ENCODE measurements around the gene CREB3. TPM values are rescaled to one million over a fixed set of nuclear protein-coding genes. Genes with fewer than 3 reads are reported as not detected.

CREB3 gene
- total RNA-seq, 1 experiment from 2014 or later = 22.4 TPM

DNA sequence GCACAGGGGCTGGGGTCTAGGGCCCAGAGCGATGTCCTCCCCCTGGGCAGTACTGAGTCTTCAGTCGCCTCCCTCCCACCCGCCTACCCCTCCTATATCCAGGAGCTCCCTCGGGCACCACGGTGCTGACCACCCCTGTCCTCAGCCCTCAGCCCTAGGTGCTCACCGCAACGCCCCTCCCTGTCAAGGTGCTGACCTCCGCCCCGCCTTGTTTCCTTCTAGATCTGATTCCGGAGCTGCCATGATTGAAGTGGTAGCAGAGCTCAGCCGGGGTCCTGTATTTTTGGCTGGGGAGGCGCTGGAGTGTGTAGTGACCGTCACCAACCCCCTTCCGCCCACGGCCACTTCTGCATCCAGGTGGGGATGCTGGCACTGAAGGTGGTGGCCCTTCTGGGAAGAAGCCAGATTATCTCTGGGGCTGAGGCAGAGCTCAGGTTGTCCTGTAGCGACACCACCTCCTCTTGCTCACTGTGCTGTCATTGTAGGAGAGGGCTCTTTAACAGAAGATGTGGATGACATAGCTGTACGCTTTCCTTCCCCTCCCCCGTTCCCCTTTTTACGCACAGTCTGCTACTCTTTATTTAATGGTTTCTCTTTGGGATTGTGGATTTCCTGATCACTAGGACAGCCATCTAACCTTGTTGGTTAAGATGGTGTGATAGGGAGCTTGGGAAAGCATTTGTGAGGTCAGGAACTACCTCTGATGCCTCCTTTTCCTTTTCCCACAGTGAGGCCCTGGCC lies 17.2 kb downstream of the CREB3 start:
- H3K27ac ChIP-seq = peak overlapping the region; percentile 51
- H3K4me3 ChIP-seq = peak overlapping the region; percentile 79
- BruUV-seq (replicated peaks) = TSS peak; percentile 35
- ChIA-PET POLR2A (ENCODE audit: unreplicated experiment) (interaction anchor here (0.6 to 0.7 kb wide), 3 partner anchors 17 to 149 kb away, joined by 3 to 7 read pairs (median 6); partner anchors contain the start of genes CREB3 and TLN1), CTCF (no interaction called here)
- H4K20me1 ChIP-seq (ENCODE audit: insufficient read depth) = peaks cover 13% of the 10 kb centered on the region; the same call in 1 of the 2 replicates
- no peaks in the 10 kb centered on the region for H3K27me3 ChIP-seq (ENCODE audit: insufficient read depth, low read depth)
- peaks cover 51% of the 10 kb centered on the region for H3K79me2 ChIP-seq (ENCODE audit: low read depth)
- H3K9me2 ChIP-seq (ENCODE audit: insufficient read depth) = no peaks in the 10 kb centered on the region
- H3K36me3 ChIP-seq (ENCODE audit: low read depth) = no peaks in the 10 kb centered on the region; the same call in 1 of the 2 replicates
- intact Hi-C loops (cut with micrococcal nuclease; ENCODE audit: unreplicated experiment) = loop anchor here (2.0 kb wide), 1 partner anchor 17 kb away; the partner anchor contains the start of genes CREB3 and TLN1
- no peaks in the 10 kb centered on the region for H3K9me3 ChIP-seq (ENCODE audit: insufficient read depth, low read depth)
- H3K4me2 ChIP-seq = peak overlapping the region; percentile 92
- H3F3A ChIP-seq (ENCODE audit: insufficient read depth, low read depth) = 0 out of 2 replicates have a peak, but pooled peaks cover 8% of the 10 kb centered on the region
- TF ChIP-seq EZH2 (IDR thresholded peaks at IDR 0.05; ENCODE audit: low read depth) = no peak
- TF ChIP-seq, protein P1, sequence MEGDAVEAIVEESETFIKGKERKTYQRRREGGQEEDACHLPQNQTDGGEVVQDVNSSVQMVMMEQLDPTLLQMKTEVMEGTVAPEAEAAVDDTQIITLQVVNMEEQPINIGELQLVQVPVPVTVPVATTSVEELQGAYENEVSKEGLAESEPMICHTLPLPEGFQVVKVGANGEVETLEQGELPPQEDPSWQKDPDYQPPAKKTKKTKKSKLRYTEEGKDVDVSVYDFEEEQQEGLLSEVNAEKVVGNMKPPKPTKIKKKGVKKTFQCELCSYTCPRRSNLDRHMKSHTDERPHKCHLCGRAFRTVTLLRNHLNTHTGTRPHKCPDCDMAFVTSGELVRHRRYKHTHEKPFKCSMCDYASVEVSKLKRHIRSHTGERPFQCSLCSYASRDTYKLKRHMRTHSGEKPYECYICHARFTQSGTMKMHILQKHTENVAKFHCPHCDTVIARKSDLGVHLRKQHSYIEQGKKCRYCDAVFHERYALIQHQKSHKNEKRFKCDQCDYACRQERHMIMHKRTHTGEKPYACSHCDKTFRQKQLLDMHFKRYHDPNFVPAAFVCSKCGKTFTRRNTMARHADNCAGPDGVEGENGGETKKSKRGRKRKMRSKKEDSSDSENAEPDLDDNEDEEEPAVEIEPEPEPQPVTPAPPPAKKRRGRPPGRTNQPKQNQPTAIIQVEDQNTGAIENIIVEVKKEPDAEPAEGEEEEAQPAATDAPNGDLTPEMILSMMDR (conservative IDR thresholded peaks at IDR 0.05) = no peak
- peak overlapping the region; percentile 86 for H2AFZ ChIP-seq
- peak in 1 of 2 experiments; percentile 42 for DNase-seq
- H3K4me1 ChIP-seq (replicated peaks; ENCODE audit: insufficient read depth) = peaks cover 23% of the 10 kb centered on the region

DNA sequence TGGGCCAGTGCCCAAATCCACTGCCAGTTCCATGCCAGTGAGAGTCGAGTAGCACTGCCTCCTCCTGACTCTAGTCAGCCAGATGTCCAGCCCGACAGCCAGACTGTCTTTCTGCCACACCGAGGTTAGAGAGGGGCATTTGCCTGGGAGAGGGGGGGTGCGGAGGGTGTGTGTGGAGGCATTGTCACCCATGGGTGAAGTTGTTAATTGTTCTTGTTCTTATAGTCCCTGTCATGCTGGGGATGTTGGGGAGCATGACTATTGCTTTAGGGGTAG lies 17.7 kb downstream of the CREB3 start:
- H3K4me3 ChIP-seq = peak overlapping the region; percentile 79; the same call in 1 of the 2 replicates
- intact Hi-C loops (cut with micrococcal nuclease; ENCODE audit: unreplicated experiment) = no loop called here
- H3F3A ChIP-seq (ENCODE audit: insufficient read depth, low read depth) = 0 out of 2 replicates have a peak, but pooled peaks cover 8% of the 10 kb centered on the region
- DNase-seq = no peak
- peak overlapping the region; percentile 92 for H3K4me2 ChIP-seq
- ChIA-PET CTCF (no interaction called here), POLR2A (ENCODE audit: unreplicated experiment) (no interaction called here)
- peaks cover 49% of the 10 kb centered on the region for H3K79me2 ChIP-seq (ENCODE audit: low read depth)
- peaks cover 13% of the 10 kb centered on the region; the same call in 1 of the 2 replicates for H4K20me1 ChIP-seq (ENCODE audit: insufficient read depth)
- no peaks in the 10 kb centered on the region for H3K36me3 ChIP-seq (ENCODE audit: low read depth)
- TF ChIP-seq EZH2 (IDR thresholded peaks at IDR 0.05; ENCODE audit: low read depth) = no peak
- TF ChIP-seq, protein P1 (conservative IDR thresholded peaks at IDR 0.05) = no peak
- H3K9me3 ChIP-seq (ENCODE audit: insufficient read depth, low read depth) = no peaks in the 10 kb centered on the region
- H3K9me2 ChIP-seq (ENCODE audit: insufficient read depth) = no peaks in the 10 kb centered on the region
- peak overlapping the region; percentile 51; the same call in 1 of the 2 replicates for H3K27ac ChIP-seq
- no TSS peak for BruUV-seq (replicated peaks)
- peaks cover 23% of the 10 kb centered on the region for H3K4me1 ChIP-seq (replicated peaks; ENCODE audit: insufficient read depth)
- H3K27me3 ChIP-seq (ENCODE audit: insufficient read depth, low read depth) = no peaks in the 10 kb centered on the region
- H2AFZ ChIP-seq = no peak overlapping the region

DNA sequence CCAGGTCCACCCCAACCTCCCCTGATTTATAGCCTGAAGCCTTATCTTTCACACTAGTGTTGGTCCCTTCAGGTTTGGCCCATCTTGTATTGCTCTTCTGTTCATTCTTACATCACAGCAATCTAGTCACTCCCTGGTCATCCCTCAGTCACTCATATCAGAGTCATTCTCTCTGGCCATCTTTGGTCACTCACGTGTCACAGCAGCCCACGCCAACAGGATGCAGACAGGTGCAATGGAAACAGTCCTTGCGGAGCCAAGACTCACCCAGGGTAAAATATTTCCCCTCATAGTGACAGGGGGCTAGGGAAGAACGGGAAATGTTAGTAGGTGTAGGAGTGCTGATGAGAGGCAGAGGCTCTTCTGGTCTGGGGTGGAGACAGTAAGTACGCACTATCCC lies 21.0 kb downstream of the CREB3 start:
- H3F3A ChIP-seq (ENCODE audit: insufficient read depth, low read depth) = peaks cover 31% of the 10 kb centered on the region
- no peaks in the 10 kb centered on the region for H3K9me3 ChIP-seq (ENCODE audit: insufficient read depth, low read depth)
- POLR2A ChIA-PET (ENCODE audit: unreplicated experiment) = no interaction called here
- H3K27ac ChIP-seq = no peak overlapping the region
- DNase-seq = no peak
- no peaks in the 10 kb centered on the region for H3K27me3 ChIP-seq (ENCODE audit: insufficient read depth, low read depth)
- peaks cover 24% of the 10 kb centered on the region for H3K79me2 ChIP-seq (ENCODE audit: low read depth)
- H2AFZ ChIP-seq = no peak overlapping the region
- TF ChIP-seq, protein P1 (conservative IDR thresholded peaks at IDR 0.05) = no peak
- TF ChIP-seq EZH2 (IDR thresholded peaks at IDR 0.05; ENCODE audit: low read depth) = no peak
- H3K4me3 ChIP-seq = no peak overlapping the region
- no peaks in the 10 kb centered on the region for H3K36me3 ChIP-seq (ENCODE audit: low read depth)
- H3K9me2 ChIP-seq (ENCODE audit: insufficient read depth) = no peaks in the 10 kb centered on the region
- CTCF ChIA-PET = no interaction called here
- no peaks in the 10 kb centered on the region for H4K20me1 ChIP-seq (ENCODE audit: insufficient read depth)
- no peak overlapping the region for H3K4me2 ChIP-seq
- BruUV-seq (replicated peaks) = no TSS peak
- peaks cover 9% of the 10 kb centered on the region for H3K4me1 ChIP-seq (replicated peaks; ENCODE audit: insufficient read depth)
- intact Hi-C loops (cut with micrococcal nuclease; ENCODE audit: unreplicated experiment) = no loop called here

Data from PC-9 (cell line).